22Rv1 (cell line): ENCODE results near the gene ARHGAP27.
"Not testable (repeated sequence)": the region's sequence is repeated elsewhere in the genome, so short reads cannot be mapped to it uniquely, and the experiment has no call there.

Experiments used
- CTCF ChIP-seq: fragments of 450-650 bp; IDR thresholded peaks from 2 replicates; pipeline ENCODE4 v1.5.1; 2017; ENCODE audit warnings: mild to moderate bottlenecking
- ZFX ChIP-seq: fragments of 450-650 bp; IDR thresholded peaks from 2 replicates; pipeline ENCODE4 v1.6.1; 2017; ENCODE audit warnings: antibody characterized with exemption, borderline replicate concordance

GRCh38 chr17:45454341-45454740 lies 21.7 kb upstream of the ARHGAP27 start:
- not testable (repeated sequence) for TF ChIP-seq CTCF, ZFX
